GM12801 (cell line): ENCODE data around the gene ME1.

ENCODE experiments used
- TF ChIP-seq, protein P1 (sequence below): IDR thresholded peaks from one replicate; pipeline ENCODE4 v1.5.1; 2011; ENCODE audit warnings: control low read depth; ENCODE audit not compliant: insufficient read length; ENCODE audit errors: extremely low read depth

ME1 gene

DNA sequence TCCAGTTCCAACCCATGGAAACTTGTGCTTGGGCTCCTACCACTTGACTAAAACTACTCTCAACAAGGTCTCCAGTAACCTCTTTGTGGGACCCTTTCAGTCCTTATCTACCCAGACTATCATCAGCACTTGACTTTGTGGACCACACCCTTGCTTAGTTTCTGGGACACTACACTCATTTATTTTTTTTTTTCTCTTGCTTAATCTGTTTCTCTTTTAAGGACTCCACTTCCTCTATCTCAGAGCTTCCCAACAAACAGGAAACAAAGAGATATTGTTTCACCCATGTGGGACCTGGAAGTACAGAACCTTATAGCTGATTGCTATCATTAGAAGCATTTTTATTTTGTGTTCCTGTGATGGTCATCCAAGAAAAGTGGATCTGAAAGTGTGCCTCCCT, 28.8 kb upstream of the ME1 start:
- TF ChIP-seq, protein P1, sequence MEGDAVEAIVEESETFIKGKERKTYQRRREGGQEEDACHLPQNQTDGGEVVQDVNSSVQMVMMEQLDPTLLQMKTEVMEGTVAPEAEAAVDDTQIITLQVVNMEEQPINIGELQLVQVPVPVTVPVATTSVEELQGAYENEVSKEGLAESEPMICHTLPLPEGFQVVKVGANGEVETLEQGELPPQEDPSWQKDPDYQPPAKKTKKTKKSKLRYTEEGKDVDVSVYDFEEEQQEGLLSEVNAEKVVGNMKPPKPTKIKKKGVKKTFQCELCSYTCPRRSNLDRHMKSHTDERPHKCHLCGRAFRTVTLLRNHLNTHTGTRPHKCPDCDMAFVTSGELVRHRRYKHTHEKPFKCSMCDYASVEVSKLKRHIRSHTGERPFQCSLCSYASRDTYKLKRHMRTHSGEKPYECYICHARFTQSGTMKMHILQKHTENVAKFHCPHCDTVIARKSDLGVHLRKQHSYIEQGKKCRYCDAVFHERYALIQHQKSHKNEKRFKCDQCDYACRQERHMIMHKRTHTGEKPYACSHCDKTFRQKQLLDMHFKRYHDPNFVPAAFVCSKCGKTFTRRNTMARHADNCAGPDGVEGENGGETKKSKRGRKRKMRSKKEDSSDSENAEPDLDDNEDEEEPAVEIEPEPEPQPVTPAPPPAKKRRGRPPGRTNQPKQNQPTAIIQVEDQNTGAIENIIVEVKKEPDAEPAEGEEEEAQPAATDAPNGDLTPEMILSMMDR = no peak

DNA sequence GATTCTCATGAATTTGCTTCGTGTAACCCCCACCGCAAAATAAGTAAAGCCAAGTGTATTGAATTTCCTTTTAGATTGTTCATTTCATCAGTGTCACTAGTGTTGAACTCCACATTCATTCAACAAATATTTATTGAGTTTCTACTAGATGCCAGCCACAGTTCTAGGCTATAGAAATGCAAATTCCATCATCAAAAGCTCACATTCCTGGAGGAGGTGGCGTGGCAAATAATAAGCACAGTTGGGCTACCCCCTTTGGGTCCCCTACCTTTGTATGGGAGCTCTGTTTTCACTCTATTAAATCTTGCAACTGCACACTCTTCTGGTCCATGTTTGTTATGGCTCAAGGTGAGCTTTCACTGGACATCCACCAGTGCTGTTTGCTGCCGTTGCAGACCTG, 12.7 kb upstream of the ME1 start:
- TF ChIP-seq, protein P1 = no peak

DNA sequence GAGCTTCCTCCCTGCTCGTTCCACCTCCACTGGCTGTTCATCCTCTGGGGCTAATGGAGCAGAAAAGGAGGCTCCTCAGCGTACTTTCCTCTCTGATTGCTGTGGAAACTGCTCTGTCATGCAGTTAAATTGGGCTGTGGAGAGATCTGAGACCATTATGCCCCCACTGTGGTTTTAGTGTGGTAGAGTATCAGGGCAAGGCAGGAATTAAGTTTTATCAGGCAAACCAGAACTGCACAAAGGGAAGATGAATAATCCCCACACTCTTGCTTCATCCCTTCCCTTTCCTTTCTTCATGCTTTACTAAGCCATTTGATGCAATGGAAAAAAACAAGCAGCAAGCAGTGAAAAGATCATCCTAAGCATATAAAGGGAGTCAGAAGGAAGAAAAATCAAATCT, 11.9 kb upstream of the ME1 start:
- TF ChIP-seq, protein P1 = no peak

DNA sequence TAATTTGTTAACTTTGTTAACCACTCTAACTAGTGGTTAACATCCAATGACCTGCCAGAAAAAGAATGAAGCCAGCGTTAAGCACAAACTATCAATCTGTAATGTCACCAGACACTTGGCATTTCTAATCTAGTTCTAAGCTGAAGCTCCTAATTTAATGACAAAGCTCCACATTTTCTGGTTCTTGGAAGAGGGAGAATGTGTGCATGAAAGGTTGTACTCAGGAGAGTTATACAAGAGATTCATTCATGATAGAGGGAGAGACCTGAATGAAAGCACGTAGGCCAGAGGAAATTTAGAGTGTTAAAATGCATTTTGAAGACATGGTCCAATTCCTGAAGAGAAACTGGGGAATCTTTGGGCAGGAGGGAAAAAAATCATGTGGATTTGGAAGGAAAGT, 8.3 kb upstream of the ME1 start:
- TF ChIP-seq, protein P1 = no peak

DNA sequence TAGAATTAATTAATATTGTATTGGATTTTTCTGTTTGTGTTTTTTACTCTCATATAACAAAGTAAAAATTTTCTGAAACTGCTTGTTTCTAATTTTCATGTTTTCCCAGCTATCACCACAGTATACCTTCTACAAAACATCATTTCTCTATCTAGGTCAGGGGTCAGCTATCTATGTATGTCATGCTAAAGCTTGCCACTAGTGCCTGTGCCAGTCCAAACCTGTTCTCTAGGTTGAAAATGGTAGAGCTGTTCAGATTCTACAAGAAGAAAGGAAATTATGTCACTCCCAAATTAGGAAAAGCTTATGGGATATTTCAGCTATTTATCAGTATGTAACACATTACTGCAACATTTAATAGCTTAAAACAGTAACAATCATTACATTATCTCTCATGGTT, 5.8 kb upstream of the ME1 start:
- TF ChIP-seq, protein P1 = no peak

DNA sequence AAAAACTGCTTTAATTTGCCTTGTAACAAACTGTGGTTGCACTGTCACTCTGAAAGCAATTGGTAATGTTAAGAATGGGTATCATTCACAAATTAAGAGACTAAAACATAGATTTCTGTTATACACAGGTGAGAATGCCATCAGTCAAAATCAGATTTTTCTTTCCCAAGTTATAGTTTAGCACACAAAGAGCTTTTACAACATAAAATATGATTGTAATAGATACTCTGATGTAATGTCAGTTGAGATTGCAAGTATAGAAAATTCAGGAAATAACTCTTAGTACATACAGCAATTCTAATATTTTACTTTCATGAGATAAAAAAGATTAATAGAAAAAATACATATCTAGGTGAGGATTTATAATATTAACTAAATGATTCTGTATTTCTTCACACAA, 2.3 kb upstream of the ME1 start:
- TF ChIP-seq, protein P1 = no peak

DNA sequence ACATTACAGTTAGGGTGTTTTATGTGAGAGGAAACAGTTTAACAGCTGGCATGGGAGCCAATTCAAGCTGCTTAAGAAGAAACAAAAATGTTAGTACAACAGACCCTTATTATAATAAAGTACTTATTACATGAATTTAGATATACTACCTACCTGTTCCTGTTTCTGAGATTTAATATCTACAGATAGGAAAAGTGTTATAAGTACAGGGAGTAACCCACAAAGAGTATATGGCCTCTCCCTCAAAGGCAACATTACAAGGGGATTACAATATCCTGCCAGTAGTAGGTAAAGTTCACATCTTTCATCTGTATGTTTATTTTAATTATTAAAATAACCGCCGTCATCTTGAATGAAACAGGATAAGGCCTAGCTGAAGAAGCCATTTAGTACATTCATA, 1.8 kb upstream of the ME1 start:
- TF ChIP-seq, protein P1 = no peak

DNA sequence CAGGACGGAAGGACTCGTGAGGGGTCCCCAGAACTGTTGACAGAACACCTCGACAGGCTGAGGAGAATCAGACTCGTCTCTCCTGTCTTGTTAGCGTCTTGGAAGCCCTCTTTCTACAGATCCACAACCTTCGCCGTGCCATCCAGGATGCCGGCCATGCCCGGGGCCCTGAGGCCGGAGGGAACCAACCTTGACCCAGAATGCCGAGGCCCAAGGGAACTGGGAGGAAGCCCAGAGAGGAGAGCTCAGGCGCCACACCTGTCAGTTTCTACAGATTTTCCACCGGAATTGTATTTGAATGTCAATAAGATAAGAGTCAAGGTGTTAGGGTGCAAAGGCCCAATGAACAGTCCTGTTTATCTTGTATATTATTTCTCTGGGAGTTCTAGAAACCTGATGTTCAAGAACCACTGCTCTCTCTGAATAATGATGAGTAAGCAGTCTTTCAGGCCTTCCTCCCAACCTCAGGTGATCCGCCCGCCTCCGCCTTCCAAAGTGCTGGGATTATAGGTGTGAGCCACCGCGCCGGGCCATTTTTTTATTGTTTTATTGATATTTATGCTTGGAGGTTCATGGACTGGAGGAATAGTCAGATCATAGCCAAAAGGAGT, 799 bp upstream of the ME1 start:
- TF ChIP-seq, protein P1 = no peak
